HepG2 (cell line): ENCODE results near the gene NDUFB11. TPM values are rescaled to one million over a fixed set of nuclear protein-coding genes. Genes with fewer than 3 reads are reported as not detected.
A peak's percentile ranks its signal among the peaks of the same experiment; 100 is the strongest.

Experiments used
- ATAC-seq: fragments of 200-7000 bp; cut with Tn5 transposase; 3 replicates; pipeline ENCODE4 v1.9.1; 2020; ENCODE audit warnings: mild to moderate bottlenecking, moderate library complexity
- BruUV-seq: library from RNA; stranded (reverse); fragments of 400-500 nt; replicated peaks from 2 replicates; lab custom pipeline; 2021; lab: Mats Ljungman, UMichigan
- CTCF ChIA-PET: fragments of 300-600 bp; formaldehyde crosslinking; extraction: SDS; loops from one replicate; lab custom pipeline; 2021; ENCODE audit warnings: low total read pairs, inconsistent platforms, low intra/inter-chr PET ratio; lab: Yijun Ruan, JAX
- POLR2A ChIA-PET: fragments of 350-600 bp; sonication (Branson Sonifier 250); formaldehyde crosslinking; loops from one replicate; lab custom pipeline; 2020; ENCODE audit warnings: antibody characterized with exemption, inconsistent platforms; lab: Yijun Ruan, JAX
- DNase-seq: peaks from one replicate; pipeline ENCODE4 v3.0.0-alpha.2; 2015; ENCODE audit warnings: low spot score
- FAIRE-seq: peaks from 3 replicates; lab custom pipeline; 2011; peaks lifted over from hg19 to GRCh38; lab: Jason Lieb, UNC
- H2AFZ ChIP-seq: one replicate; pipeline ENCODE4 v1.6.1; 2011; ENCODE audit warnings: low read length, inconsistent platforms
- H3K27ac ChIP-seq: fragments of 300-600 bp; 3 replicates; pipeline ENCODE4 v1.8.0; 2011; ENCODE audit warnings: mixed run types, mild to moderate bottlenecking, mixed read lengths, low read length, inconsistent platforms; ENCODE audit not compliant: insufficient read depth; ENCODE audit errors: extremely low read length
- H3K27me3 ChIP-seq, 2 experiments: fragments of 200-600 bp in 1 of 2; 2 replicates in 1 of 2; 3 replicates in 1 of 2; pipeline versions ENCODE4 v1.6.0 to v1.8.0; 2011; ENCODE audit warnings: low read length in 2 of 2, mild to moderate bottlenecking in 2 of 2, moderate library complexity in 2 of 2, inconsistent platforms in 1 of 2; ENCODE audit not compliant: insufficient read depth in 2 of 2, control insufficient read depth in 1 of 2
- H3K36me3 ChIP-seq, 2 experiments: fragments of 200-600 bp in 1 of 2; replicated peaks in 1 of 2; 2 replicates in 1 of 2; 3 replicates in 1 of 2; pipeline versions ENCODE4 v1.5.1 to v1.8.0; 2011; ENCODE audit warnings: low read length in 2 of 2, inconsistent platforms in 1 of 2; ENCODE audit not compliant: insufficient read depth in 2 of 2, control insufficient read depth in 1 of 2
- H3K4me1 ChIP-seq: 2 replicates; pipeline ENCODE4 v1.5.1; 2012; ENCODE audit warnings: low read length, inconsistent platforms; ENCODE audit not compliant: insufficient read depth
- H3K4me2 ChIP-seq: 2 replicates; pipeline ENCODE4 v1.6.0; 2011; ENCODE audit warnings: low read depth, low read length, inconsistent platforms
- H3K4me3 ChIP-seq, 3 experiments: fragments of 200-600 bp in 1 of 3; sonication (generic), shearing (Covaris generic) in 1 of 3; replicated peaks in 1 of 3; 2 replicates each; pipeline ENCODE4 v1.5.1; 2011 to 2016; ENCODE audit warnings: low read length in 3 of 3, inconsistent platforms in 2 of 3, low read depth in 2 of 3, mild to moderate bottlenecking in 2 of 3, control low read depth in 1 of 3, mixed read lengths in 1 of 3; ENCODE audit not compliant: insufficient read depth in 1 of 3
- H3K79me2 ChIP-seq: one replicate; pipeline ENCODE4 v1.6.1; 2011; ENCODE audit warnings: low read length, inconsistent platforms; ENCODE audit not compliant: insufficient read depth
- H3K9ac ChIP-seq: 2 replicates; pipeline ENCODE4 v1.6.0; 2011; ENCODE audit warnings: mild to moderate bottlenecking, low read depth, low read length, inconsistent platforms; ENCODE audit not compliant: insufficient read depth
- H3K9me3 ChIP-seq: 2 replicates; pipeline ENCODE4 v1.5.1; 2012; ENCODE audit warnings: mild to moderate bottlenecking, low read length
- H4K20me1 ChIP-seq: 2 replicates; pipeline ENCODE4 v1.6.0; 2011; ENCODE audit warnings: inconsistent platforms, mild to moderate bottlenecking, low read length, moderate library complexity; ENCODE audit not compliant: insufficient read depth
- SAP130 ChIP-seq: IDR thresholded peaks from 2 replicates; pipeline ENCODE4 v1.6.1; 2016; ENCODE audit warnings: low read depth
- SETDB1 ChIP-seq: sonication (generic); formaldehyde crosslinking; IDR thresholded peaks from 2 replicates; pipeline ENCODE4 v1.5.1; 2020; ENCODE audit warnings: missing genetic modification reagents, mild to moderate bottlenecking, borderline replicate concordance
- ZNF17 ChIP-seq: sonication (generic); formaldehyde crosslinking; IDR thresholded peaks from 2 replicates; pipeline ENCODE4 v1.5.0; 2020; ENCODE audit warnings: mild to moderate bottlenecking, missing genetic modification reagents
- ZNF382 ChIP-seq: sonication (generic); formaldehyde crosslinking; IDR thresholded peaks from 2 replicates; pipeline ENCODE4 v1.5.0; 2020; ENCODE audit warnings: missing genetic modification reagents, mild to moderate bottlenecking, borderline replicate concordance
- ZNF777 ChIP-seq: sonication (generic); formaldehyde crosslinking; IDR thresholded peaks from 2 replicates; pipeline ENCODE4 v1.4.0; 2020; ENCODE audit warnings: missing genetic modification reagents
- WGBS: methylation state at CpG from one replicate; pipeline ENCODE4 v1.1.6; 2017; ENCODE audit warnings: low lambda C conversion rate; 5-methylcytosine and 5-hydroxymethylcytosine counted together
- in situ Hi-C: cut with HindIII; loops from 2 replicates; pipeline ENCODE4 v1.10.0; 2017; ENCODE audit warnings: low pct_unique_long_range_greater_than_20kb; ENCODE audit not compliant: extremely low pct_ligation_motif_present
- intact Hi-C: fragments of 100-400 bp; cut with micrococcal nuclease; formaldehyde crosslinking; loops from one replicate; pipeline ENCODE4 v1.10.0; 2022; ENCODE audit not compliant: unreplicated experiment
- polyA plus RNA-seq, 8 experiments: library from polyadenylated mRNA; depleted of rRNA in 3 of 8; stranded (reverse) in 7 of 8; unstranded in 1 of 8; fragments of >200 nt; fragmentation: Illumina TruSeq in 4 of 8; extraction: Trizol in 4 of 8; gene quantifications; 2 replicates each; pipeline versions ENCODE4 v1.2.1 to v1.2.3, GENCODE V29; 2011 to 2016; ENCODE audit warnings: low read depth in 4 of 8, missing spikeins in 1 of 8, mixed read lengths in 1 of 8; ENCODE audit not compliant: insufficient read depth in 1 of 8
- total RNA-seq, 5 experiments: library from RNA; depleted of rRNA; stranded (reverse); fragments of >200 nt; fragmentation: Illumina TruSeq; extraction: Trizol; gene quantifications; 2 replicates each; pipeline ENCODE4 v1.2.3, GENCODE V29; 2016; ENCODE audit warnings: low read depth in 1 of 5
- TF ChIP-seq, protein P1 (sequence below): sonication (generic); formaldehyde crosslinking; conservative IDR thresholded peaks from 2 replicates; pipeline ENCODE4 v1.8.1; 2023; ENCODE audit warnings: missing genetic modification reagents
- TF ChIP-seq, protein P2 (sequence below): IDR thresholded peaks from 2 replicates; pipeline ENCODE4 v1.4.0; 2020; ENCODE audit warnings: mild to moderate bottlenecking, missing genetic modification reagents
- TF ChIP-seq, protein P3 (sequence below): sonication (generic); formaldehyde crosslinking; IDR thresholded peaks from 2 replicates; pipeline ENCODE4 v1.8.1; 2023; ENCODE audit warnings: mild to moderate bottlenecking, moderate library complexity, missing genetic modification reagents

Gene NDUFB11
- total and polyA plus RNA-seq, 2 of the 13 experiments (the other 11 are each of a cell fraction or from before 2014, with no cell fraction given) = 46.6 to 100 TPM

DNA sequence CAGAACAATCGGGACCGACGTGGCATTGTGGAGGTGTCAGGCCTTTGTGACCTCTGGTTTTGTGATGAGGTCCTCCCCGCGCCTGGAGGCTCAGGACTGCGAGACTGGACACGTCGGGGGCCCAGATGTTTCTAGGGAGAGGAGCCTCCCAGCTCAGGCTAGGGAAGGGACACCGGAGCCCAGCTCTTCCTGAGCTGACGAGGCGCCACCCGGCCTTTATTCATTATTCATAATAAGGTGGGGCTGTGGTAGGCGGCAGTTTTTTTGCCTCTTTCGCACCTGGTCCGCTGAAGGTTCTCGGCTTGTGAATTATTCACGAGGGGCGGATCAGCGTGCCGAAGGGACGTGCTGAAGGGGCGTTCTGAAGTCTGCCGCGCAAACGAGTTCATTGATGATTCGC is 46.8 kb upstream of the NDUFB11 start:
- Histone ChIP-seq H3K27me3 (no peaks in the 10 kb centered on the region; a peak in 1 of 5 replicates), H3K9ac (peak overlapping the region; percentile 62), H3K79me2 (peaks cover 23% of the 10 kb centered on the region), H3K36me3 (no peaks in the 10 kb centered on the region), H3K9me3 (no peaks in the 10 kb centered on the region), H3K4me1 (peaks cover 33% of the 10 kb centered on the region), H3K27ac (peak overlapping the region; percentile 30), H4K20me1 (no peaks in the 10 kb centered on the region), H2AFZ (no peak overlapping the region), H3K4me3 (peak overlapping the region; percentile 60 to 71 (median 66)), H3K4me2 (peak overlapping the region; percentile 82)
- FAIRE-seq (no peak), DNase-seq (no peak), ATAC-seq (peak; percentile 53)
- CTCF ChIA-PET = no interaction called here
- peak; percentile 76 for TF ChIP-seq ZNF777
- TF ChIP-seq SETDB1 (CRISPR knock-in tag) = no peak
- TF ChIP-seq ZNF382 = no peak
- POLR2A ChIA-PET = interaction anchor here (0.9 to 2.8 kb wide), 6 partner anchors 26 to 332 kb away, joined by 3 to 17 read pairs (median 6); partner anchors contain the start of genes NDUFB11, RBM10 and USP11
- whole genome bisulfite sequencing = 2% methylated on average over 13 of the region's 26 CpGs
- in situ Hi-C loops = loop anchor here (5.0 kb wide), 2 partner anchors 196 to 331 kb away; no protein-coding TSS in a partner anchor
- intact Hi-C loops = no loop called here
- BruUV-seq = no TSS peak

DNA sequence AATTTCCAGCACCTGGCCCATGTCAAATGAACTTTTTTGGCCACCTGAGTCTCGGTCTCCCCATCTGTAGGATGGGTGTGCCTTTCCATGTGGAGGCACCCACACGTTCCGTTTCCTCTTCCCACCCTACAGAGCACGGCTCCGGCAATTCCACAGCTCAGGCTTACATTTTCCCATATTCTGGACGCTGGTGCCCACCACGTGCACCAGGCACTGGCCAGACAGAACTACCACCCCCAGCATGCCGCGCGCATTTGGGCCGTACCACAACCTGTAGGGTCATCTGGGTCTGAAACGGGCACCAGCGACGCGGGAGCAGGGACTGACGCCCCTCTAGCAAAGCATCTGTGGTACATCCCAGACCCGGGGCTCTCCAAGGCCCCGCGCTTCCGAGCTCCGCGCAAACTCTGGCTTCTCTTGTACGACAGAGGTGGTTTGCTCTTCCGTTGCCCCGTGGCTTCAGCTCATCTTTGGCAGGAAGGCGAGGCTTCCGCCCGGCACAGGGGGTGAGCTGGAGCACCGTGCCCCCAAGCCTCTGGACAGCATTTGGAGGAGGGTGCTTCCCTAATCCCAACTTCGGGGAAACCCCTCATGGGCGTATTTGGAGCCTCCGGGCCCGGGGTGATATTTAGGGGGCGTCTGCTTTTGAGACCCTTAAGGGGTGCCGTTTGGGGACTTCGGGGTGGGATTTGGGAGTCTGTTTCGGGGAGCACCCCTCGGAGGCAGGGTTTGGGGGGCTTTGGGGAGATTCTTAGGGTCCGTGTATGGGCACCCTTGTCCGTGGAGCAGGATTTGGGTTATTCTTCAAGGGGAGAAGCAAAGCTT is 46.2 kb upstream of the NDUFB11 start:
- no TSS peak for BruUV-seq
- ATAC-seq = peak; percentile 88
- Histone ChIP-seq H3K4me1 (peaks cover 27% of the 10 kb centered on the region), H2AFZ (no peak overlapping the region), H3K9me3 (no peaks in the 10 kb centered on the region), H3K4me3 (peak overlapping the region; percentile 60 to 71 (median 66); a peak in 5 of 6 replicates), H3K4me2 (peak overlapping the region; percentile 82), H3K9ac (peak overlapping the region; percentile 62), H3K27me3 (no peaks in the 10 kb centered on the region; a peak in 1 of 5 replicates), H3K36me3 (peaks cover 0 to 1% of the 10 kb centered on the region in 2 experiments; a peak in 1 of 5 replicates), H3K27ac (peak overlapping the region; percentile 30), H4K20me1 (no peaks in the 10 kb centered on the region), H3K79me2 (peaks cover 17% of the 10 kb centered on the region)
- WGBS = 11% methylated on average over 9 of the region's 40 CpGs
- in situ Hi-C loops = loop anchor here (5.0 kb wide), 2 partner anchors 197 to 332 kb away; no protein-coding TSS in a partner anchor
- peak; percentile 94 for FAIRE-seq
- ChIA-PET POLR2A (interaction anchor here (0.9 to 2.8 kb wide), 6 partner anchors 27 to 333 kb away, joined by 3 to 17 read pairs (median 6); partner anchors contain the start of genes NDUFB11, RBM10 and USP11), CTCF (no interaction called here)
- DNase-seq = peak; percentile 87
- intact Hi-C loops = no loop called here
- TF ChIP-seq, protein P1, sequence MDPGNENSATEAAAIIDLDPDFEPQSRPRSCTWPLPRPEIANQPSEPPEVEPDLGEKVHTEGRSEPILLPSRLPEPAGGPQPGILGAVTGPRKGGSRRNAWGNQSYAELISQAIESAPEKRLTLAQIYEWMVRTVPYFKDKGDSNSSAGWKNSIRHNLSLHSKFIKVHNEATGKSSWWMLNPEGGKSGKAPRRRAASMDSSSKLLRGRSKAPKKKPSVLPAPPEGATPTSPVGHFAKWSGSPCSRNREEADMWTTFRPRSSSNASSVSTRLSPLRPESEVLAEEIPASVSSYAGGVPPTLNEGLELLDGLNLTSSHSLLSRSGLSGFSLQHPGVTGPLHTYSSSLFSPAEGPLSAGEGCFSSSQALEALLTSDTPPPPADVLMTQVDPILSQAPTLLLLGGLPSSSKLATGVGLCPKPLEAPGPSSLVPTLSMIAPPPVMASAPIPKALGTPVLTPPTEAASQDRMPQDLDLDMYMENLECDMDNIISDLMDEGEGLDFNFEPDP (CRISPR knock-in tag) = no peak
- TF ChIP-seq, protein P2, sequence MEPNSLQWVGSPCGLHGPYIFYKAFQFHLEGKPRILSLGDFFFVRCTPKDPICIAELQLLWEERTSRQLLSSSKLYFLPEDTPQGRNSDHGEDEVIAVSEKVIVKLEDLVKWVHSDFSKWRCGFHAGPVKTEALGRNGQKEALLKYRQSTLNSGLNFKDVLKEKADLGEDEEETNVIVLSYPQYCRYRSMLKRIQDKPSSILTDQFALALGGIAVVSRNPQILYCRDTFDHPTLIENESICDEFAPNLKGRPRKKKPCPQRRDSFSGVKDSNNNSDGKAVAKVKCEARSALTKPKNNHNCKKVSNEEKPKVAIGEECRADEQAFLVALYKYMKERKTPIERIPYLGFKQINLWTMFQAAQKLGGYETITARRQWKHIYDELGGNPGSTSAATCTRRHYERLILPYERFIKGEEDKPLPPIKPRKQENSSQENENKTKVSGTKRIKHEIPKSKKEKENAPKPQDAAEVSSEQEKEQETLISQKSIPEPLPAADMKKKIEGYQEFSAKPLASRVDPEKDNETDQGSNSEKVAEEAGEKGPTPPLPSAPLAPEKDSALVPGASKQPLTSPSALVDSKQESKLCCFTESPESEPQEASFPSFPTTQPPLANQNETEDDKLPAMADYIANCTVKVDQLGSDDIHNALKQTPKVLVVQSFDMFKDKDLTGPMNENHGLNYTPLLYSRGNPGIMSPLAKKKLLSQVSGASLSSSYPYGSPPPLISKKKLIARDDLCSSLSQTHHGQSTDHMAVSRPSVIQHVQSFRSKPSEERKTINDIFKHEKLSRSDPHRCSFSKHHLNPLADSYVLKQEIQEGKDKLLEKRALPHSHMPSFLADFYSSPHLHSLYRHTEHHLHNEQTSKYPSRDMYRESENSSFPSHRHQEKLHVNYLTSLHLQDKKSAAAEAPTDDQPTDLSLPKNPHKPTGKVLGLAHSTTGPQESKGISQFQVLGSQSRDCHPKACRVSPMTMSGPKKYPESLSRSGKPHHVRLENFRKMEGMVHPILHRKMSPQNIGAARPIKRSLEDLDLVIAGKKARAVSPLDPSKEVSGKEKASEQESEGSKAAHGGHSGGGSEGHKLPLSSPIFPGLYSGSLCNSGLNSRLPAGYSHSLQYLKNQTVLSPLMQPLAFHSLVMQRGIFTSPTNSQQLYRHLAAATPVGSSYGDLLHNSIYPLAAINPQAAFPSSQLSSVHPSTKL (CRISPR knock-in tag) = no peak
- TF ChIP-seq, protein P3, sequence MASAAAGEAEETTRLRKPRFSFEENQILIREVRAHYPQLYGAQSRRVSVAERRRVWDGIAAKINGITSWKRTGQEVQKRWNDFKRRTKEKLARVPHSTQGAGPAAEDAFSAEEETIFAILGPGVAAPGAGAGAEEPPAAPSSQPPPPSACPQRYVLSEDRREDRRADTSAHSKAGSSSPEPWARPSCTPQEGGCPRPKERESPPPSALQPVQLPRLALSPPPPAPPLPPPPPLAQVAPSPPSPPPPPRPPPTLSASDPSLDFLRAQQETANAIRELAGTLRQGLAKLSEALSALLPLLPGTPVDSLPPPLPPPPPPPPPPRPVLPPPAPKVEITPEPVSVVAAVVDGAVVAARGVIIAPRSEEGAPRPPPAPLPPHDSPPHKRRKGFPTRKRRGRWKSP (CRISPR knock-in tag) = peak; percentile 31; the same call in 1 of the 2 replicates
- peak; percentile 71 for TF ChIP-seq SAP130 (CRISPR knock-in tag)
- TF ChIP-seq ZNF17 (CRISPR knock-in tag) = no peak
